Measurements from ENCODE around the gene STOX1.
A peak's percentile ranks its signal among the peaks of the same experiment; 100 is the strongest.
"Not testable (repeated sequence)": the region's sequence is repeated elsewhere in the genome, so short reads cannot be mapped to it uniquely, and the experiment has no call there.

Gene STOX1

GRCh38 chr10:68899186-68899745, 71.9 kb downstream of the STOX1 start:
- no peak for DNase-seq

- peak in 1 of 2 experiments; percentile 43 for DNase-seq
Measured at GRCh38 chr10:68900427-68901104, 73.2 kb downstream of the STOX1 start.

- DNase-seq, result peak; percentile 95 to 97
Measured at GRCh38 chr10:68901105-68901927, 74.0 kb downstream of the STOX1 start, which contains the start of gene DDX50. Gene DDX50 (plus strand): TSS chr10:68901315. CDS start chr10:68901385, 70 bp downstream.

GRCh38 chr10:68902382-68902781, 75.1 kb downstream of the STOX1 start:
- no peak for DNase-seq

GRCh38 chr10:68924593-68924992, 97.3 kb downstream of the STOX1 start:
- no peak for DNase-seq

- DNase-seq, result no peak
Measured at GRCh38 chr10:68925489-68925888, 98.2 kb downstream of the STOX1 start.

- not testable (repeated sequence) for DNase-seq
Measured at GRCh38 chr10:68929157-68929556, 101.8 kb downstream of the STOX1 start.

- DNase-seq, result not testable (repeated sequence)
Measured at GRCh38 chr10:68929888-68930287, 102.6 kb downstream of the STOX1 start.

- not testable (repeated sequence) for DNase-seq
Measured at GRCh38 chr10:68932860-68933259, 105.5 kb downstream of the STOX1 start.

- DNase-seq, result no peak
Measured at GRCh38 chr10:68934994-68935393, 107.7 kb downstream of the STOX1 start.

- no peak for DNase-seq
Measured at GRCh38 chr10:68938117-68938516, 110.8 kb downstream of the STOX1 start.

- DNase-seq, result no peak
Measured at GRCh38 chr10:68938884-68939283, 111.6 kb downstream of the STOX1 start.

GRCh38 chr10:68940917-68941316, 113.6 kb downstream of the STOX1 start:
- not testable (repeated sequence) for DNase-seq

All from NCI-H526 (cell line).